Measurements from ENCODE around the gene MST1R.

GRCh38 chr3:49856181-49857005, 47.3 kb downstream of the MST1R start, which contains the start of gene TRAIP:
- TF ChIP-seq, protein P1, sequence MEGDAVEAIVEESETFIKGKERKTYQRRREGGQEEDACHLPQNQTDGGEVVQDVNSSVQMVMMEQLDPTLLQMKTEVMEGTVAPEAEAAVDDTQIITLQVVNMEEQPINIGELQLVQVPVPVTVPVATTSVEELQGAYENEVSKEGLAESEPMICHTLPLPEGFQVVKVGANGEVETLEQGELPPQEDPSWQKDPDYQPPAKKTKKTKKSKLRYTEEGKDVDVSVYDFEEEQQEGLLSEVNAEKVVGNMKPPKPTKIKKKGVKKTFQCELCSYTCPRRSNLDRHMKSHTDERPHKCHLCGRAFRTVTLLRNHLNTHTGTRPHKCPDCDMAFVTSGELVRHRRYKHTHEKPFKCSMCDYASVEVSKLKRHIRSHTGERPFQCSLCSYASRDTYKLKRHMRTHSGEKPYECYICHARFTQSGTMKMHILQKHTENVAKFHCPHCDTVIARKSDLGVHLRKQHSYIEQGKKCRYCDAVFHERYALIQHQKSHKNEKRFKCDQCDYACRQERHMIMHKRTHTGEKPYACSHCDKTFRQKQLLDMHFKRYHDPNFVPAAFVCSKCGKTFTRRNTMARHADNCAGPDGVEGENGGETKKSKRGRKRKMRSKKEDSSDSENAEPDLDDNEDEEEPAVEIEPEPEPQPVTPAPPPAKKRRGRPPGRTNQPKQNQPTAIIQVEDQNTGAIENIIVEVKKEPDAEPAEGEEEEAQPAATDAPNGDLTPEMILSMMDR (conservative IDR thresholded peaks at IDR 0.05; ENCODE audit: low read depth, low read length): no peak
- TF ChIP-seq EZH2 (IDR thresholded peaks at IDR 0.05; ENCODE audit: low read length, unreplicated experiment): no peak

Data from PC-3 (cell line).